Measurements from ENCODE around the gene TMEM138.

The TMEM138 gene

DNA sequence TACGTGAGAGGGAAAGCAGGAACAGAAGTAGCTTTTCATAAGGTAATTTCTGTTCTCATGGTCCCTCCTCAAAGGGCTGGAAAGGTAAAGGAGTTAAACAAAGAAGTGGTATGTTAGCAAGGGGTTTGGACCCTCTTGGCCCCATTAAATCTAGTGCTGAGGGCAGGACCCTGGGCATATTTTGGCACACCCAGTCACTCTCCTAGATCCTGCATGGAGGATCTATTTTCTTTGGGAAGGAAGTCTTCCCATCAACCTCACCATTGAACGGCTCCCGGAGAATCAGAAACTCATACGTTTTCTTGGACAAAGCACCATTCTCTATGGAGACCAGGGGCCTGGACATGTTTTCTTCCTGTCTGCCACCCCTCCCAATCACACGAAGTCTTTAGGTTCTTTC lies 41.9 kb downstream of the TMEM138 start:
- DNase-seq (ENCODE audit: extremely low read depth in 1 of 2, low read depth in 1 of 2): no peak

DNA sequence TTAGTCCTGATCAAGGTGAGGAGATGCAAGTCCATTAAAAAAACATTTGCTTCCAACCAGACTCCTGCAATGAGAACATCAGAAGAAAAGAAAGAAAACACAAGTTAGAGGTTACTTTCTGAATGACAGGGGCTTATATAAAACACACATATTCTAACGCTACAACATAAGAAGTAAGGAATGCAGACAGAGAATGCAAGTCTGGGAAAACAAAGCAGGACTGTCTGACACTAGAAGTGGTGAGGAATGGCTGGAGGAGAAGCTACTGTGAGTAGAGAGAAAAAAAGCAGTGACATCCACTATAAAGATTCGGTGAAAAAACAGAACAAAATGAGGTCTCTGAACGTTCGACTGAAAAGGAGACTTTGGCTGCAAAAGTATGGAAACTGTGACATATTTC lies 42.5 kb downstream of the TMEM138 start:
- DNase-seq (ENCODE audit: extremely low read depth in 1 of 2, low read depth in 1 of 2): no peak

DNA sequence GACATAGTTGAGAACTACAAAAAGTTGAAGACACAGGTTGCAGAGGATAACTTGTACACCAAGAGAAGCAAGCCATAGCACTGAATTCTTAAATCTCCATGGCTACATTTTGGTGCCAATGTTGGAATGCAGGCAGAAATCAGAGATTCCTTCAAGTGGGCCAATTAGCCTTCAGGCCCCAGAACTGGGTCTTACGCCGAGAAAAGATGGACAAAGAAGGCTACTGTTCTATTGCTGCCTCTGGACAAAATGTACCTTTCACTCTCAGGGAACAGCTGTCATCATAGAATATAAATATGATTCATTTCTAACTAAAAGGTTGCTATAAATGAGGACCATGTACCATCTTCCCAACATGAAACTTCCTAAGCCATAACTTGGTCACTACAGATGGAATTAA lies 43.9 kb downstream of the TMEM138 start:
- no peak for DNase-seq (ENCODE audit: extremely low read depth in 1 of 2, low read depth in 1 of 2)

DNA sequence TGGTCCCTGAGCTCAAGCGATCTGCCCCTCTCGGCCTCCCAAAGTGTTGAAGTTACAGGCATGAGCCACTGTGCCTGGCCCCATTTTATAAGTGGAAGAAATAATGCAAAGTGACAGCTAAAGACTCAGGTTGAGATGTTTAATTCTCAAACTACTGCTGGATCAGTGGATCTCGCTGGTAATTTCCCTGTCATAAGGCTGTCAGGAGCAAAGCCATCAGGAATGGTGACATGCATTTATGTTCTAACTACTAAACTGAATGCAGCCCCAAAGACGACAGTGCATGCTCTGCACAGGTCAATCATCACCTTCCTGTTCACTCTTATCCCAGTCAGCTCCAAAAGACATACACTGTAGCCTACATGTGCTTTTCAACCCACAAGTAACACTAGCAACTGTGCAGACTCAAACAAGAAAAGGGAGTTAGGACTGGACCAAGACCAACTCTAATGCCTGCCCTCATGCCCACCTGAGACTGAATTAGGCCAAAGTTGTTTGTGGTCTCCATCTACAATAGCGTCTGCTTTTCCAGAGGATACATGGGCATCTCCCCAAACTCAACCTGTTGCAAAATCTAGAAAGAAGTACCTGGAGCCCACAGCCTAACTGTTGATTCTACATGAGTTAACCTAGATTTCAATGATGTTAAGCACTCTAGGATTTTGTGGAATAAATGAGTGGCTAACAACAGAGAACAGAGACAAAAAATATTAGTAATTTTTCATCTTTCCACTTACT lies 45.0 kb downstream of the TMEM138 start:
- no peak for DNase-seq (ENCODE audit: extremely low read depth in 1 of 2, low read depth in 1 of 2)

DNA sequence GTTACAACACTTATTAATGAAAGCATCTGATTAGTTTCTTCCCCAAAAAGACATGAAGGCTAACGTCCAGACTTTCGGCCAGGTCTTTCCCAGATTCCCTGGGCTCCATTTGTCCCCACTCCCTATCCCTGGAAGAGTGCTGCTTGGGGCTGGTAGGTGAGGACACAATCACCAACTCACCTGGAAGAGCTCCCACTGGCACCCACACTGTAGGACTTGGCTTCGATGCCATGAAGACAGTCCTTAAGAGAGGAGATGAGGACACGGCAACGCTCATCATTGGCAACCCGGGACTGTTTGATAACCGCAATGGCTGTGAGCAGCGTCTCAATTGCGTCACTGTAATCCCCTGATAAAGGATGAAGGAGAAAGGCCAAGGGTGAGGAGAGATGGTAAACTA lies 49.4 kb downstream of the TMEM138 start:
- no peak for DNase-seq (ENCODE audit: extremely low read depth in 1 of 2, low read depth in 1 of 2)

DNA sequence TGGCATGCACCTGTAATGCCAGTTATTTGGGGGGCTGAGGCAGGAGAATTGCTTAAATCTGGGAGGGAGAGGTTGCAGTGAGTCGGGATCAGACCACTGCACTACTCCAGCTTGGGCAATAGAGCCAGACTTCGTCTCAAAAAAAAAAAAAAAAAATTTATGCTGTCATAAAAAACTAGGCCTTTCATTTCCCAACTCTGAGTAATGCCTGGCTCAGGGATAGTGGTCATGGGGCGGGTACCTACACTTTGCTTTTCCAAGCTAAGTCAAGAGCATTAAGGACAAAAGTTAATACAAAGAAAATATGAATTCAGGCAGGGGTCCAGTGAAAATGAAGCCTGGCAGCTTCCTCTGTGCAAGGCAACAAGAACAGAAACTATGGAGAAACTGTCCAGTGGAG lies 51.3 kb downstream of the TMEM138 start:
- DNase-seq (ENCODE audit: extremely low read depth in 1 of 2, low read depth in 1 of 2): no peak

DNA sequence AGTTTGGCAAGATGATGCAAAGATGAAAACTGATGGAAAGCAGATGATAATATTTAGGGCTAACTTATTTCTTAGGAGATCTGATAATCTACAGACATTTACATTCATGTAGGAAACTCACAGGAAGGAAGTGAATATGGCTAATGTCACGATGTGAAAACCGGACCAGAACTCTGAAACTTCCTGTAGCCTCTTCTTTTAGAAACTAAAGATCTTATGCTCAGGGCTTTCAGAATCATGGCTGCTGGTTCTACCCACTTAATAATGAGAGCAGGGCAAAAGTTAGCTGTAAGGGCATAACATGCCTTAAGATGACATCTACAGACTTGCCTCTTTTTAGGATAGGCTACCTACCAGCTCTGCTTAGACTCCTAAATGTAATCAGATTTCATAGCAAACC lies 52.4 kb downstream of the TMEM138 start:
- no peak for DNase-seq (ENCODE audit: extremely low read depth in 1 of 2, low read depth in 1 of 2)

DNA sequence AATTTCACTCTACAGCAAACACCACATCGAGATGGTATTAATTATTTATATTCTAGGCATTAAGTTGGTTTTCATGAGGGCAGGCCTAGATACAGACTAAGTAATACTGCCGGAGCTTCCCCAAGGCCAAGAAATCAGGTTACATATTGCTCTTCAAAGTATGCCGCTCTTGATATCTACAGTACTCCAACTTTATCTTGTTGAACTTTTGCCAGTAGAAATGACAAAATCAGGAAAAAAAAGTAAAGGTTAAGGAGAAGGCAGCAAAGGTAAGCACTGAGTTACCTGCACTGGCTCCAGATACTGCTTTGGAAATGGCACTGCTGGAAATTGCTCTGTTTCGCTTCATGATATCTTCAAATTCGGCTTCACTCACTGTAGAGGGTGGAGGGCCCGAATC lies 53.2 kb downstream of the TMEM138 start:
- DNase-seq (ENCODE audit: extremely low read depth in 1 of 2, low read depth in 1 of 2): no peak

DNA sequence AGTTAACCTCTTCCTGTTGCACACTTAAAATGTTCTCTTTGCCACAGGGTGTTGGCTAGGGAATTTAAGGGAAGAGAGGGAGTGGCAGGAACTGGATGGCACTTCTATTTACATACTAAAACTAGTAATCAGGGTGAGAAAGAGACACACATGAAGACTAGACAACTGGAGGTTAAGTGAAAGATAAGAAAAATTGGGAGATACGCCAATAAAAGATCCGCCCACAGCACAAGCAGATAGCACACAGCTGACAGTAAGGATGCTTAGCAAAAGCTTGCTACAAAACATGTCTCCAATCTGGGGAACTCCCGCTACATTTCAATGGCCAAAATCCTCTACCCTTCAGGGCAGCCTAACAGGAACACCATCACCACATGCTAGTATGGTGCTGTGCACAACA lies 54.8 kb downstream of the TMEM138 start:
- DNase-seq (ENCODE audit: extremely low read depth in 1 of 2, low read depth in 1 of 2): no peak

DNA sequence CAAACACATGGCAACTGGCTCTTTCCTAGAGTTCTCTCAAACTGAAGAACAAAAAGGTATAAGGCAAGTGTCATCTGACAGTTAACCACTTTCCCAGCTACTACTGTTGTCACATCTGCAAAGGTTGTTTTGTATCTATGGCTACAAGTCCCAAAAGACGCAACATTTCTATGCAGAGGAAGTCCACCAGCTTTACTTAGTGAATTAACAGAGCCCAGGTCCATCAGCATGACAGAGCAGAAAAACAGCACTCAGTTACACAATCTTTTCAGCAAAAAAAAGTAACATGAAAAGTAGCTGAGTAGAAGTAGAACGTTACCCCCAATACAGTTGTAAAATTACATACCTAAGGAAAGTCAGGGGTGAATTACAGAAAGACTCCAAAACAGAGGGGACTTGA lies 55.5 kb downstream of the TMEM138 start:
- DNase-seq (ENCODE audit: extremely low read depth in 1 of 2, low read depth in 1 of 2): no peak

DNA sequence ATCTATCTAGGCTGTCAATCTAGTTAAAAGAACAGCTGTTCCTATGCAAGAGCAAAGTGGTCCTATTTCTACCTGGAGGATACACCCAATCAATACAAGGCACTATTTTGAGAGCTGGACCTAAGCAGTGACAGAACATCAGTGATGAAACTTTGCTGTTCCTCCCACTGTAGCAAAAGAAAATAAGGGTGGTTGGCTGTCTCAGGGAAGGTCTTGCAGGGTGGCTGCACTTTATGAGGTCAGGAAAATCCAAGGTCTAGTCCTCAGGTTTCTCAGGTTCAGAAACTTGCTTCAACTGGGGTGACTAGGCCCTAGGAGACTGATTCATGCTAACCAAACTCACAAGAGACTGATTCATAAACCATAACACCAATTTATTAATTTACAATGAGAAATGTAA lies 56.0 kb downstream of the TMEM138 start:
- DNase-seq (ENCODE audit: extremely low read depth in 1 of 2, low read depth in 1 of 2): no peak
